Cardiac muscle cell (in vitro differentiated cells and primary cell): Measurements from ENCODE around the gene EXOC1L. TPM values are rescaled to one million over a fixed set of nuclear protein-coding genes. Genes with fewer than 3 reads are reported as not detected.

Experiments used
- DNase-seq, 2 donors: peaks; one replicate each; pipeline versions ENCODE4 v3.0.0 to v3.0.0-alpha.2; 2010 to 2017; ENCODE audit warnings: low read depth in 1 of 2, low spot score in 1 of 2
- H3K27ac ChIP-seq: fragments of 200-600 bp; sonication (generic); 2 replicates; pipeline ENCODE4 v1.5.1; 2016
- H3K27me3 ChIP-seq: fragments of 200-600 bp; sonication (generic); 2 replicates; pipeline ENCODE4 v1.6.0; 2016; ENCODE audit warnings: control low read depth
- H3K36me3 ChIP-seq: fragments of 200-600 bp; sonication (generic); 2 replicates; pipeline ENCODE4 v1.5.1; 2016; ENCODE audit warnings: control low read depth
- H3K4me1 ChIP-seq: fragments of 200-600 bp; sonication (generic); 2 replicates; pipeline ENCODE4 v1.8.1; 2017; ENCODE audit warnings: low read depth, mild to moderate bottlenecking, mixed run types
- H3K4me3 ChIP-seq: fragments of 200-600 bp; sonication (generic); 2 replicates; pipeline ENCODE4 v1.5.1; 2016; ENCODE audit warnings: mild to moderate bottlenecking
- H3K9me3 ChIP-seq: fragments of 200-600 bp; sonication (generic); 2 replicates; pipeline ENCODE4 v1.5.1; 2017; ENCODE audit warnings: low read depth, mild to moderate bottlenecking, control low read depth
- polyA plus RNA-seq: library from polyadenylated mRNA; unstranded; fragments of >200 nt; fragmentation: Nextera tagmentation; extraction: Ambion mirVana; gene quantifications from 2 replicates; pipeline ENCODE4 v1.2.1, GENCODE V29; 2016
- total RNA-seq: library from RNA; depleted of rRNA; stranded (reverse); fragments of >200 nt; gene quantifications from 2 replicates; pipeline ENCODE4 v1.2.3, GENCODE V29; 2016
- TF ChIP-seq, protein P1 (sequence below): IDR thresholded peaks from 2 replicates; pipeline ENCODE4 v1.5.1; 2012; ENCODE audit warnings: low read depth, mild to moderate bottlenecking, low read length

Gene EXOC1L
- total and polyA plus RNA-seq, 2 experiments from 2014 or later, result 0.16 TPM; not detected in 1

DNA sequence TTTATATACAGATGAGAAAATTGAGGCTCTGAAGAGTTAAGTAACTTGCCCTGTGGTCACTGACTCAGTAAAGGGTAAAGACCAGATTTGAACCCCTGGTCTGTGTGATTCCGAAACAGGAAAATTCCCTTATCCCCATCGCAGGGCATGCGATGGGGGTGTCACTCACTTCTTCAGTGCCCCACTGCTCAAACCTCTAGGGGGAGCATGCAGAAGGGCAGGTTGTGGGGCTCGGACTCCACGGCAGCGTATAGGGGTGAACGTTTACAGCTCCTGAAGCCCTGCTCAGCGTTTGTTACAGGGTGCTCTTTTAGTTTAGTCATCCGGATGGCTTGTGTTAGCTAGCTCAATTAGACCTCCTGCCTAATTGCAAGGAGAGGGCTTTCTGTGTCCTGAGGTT is 30.1 kb downstream of the EXOC1L start:
- Histone ChIP-seq H3K4me1 (peaks cover 4% of the 10 kb centered on the region), H3K27me3 (no peaks in the 10 kb centered on the region), H3K9me3 (no peaks in the 10 kb centered on the region), H3K36me3 (no peaks in the 10 kb centered on the region), H3K4me3 (no peak overlapping the region), H3K27ac (no peak overlapping the region)
- no peak for DNase-seq
- TF ChIP-seq, protein P1, sequence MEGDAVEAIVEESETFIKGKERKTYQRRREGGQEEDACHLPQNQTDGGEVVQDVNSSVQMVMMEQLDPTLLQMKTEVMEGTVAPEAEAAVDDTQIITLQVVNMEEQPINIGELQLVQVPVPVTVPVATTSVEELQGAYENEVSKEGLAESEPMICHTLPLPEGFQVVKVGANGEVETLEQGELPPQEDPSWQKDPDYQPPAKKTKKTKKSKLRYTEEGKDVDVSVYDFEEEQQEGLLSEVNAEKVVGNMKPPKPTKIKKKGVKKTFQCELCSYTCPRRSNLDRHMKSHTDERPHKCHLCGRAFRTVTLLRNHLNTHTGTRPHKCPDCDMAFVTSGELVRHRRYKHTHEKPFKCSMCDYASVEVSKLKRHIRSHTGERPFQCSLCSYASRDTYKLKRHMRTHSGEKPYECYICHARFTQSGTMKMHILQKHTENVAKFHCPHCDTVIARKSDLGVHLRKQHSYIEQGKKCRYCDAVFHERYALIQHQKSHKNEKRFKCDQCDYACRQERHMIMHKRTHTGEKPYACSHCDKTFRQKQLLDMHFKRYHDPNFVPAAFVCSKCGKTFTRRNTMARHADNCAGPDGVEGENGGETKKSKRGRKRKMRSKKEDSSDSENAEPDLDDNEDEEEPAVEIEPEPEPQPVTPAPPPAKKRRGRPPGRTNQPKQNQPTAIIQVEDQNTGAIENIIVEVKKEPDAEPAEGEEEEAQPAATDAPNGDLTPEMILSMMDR, result no peak

DNA sequence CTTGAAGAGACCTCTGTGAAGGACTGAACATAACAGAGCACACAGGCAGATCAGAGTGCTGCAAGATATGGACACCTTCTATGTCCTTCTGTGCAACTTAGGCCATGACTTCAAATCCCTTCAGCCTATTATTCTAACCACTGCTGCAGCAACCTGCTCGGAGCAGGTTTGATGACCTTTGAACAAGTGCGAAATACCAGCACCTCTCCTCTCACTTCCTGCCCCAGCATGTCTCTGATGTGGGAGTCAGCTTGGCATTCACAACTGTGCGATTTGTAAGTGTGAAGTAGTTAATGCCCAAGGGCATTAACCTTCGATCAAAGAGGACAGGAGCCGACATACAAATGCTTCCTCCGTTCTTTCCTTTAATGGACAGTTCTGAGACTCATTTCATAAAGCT is 32.3 kb downstream of the EXOC1L start:
- no peak overlapping the region for H3K4me3 ChIP-seq

DNA sequence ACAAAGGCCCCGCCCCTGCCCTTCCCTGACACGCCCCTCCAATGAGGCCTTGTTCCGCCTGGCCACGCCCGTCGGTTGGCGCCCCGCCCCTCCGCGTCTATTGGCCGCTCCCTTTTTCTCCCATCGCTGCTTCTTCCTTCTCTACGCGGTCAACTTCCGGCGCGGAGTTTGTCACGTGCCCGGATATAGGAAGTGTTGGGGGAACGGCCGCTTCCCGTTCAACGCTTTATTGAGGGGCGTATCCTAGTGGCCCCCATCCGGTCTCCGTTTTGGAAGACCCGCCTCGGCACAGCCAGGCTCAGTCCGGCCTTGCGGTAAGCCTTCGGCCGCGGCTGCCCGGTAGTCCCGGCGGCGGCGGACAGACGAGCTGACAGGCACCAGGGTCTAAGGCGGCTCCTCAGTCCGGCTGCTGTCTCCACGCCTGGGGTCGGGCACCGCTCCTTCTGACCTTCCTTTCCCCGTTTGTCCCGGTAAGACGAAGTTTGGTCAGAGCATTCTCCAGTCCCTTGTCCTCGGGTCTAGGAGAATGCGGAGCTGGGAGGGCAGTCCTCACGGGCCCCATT is 34.0 kb downstream of the EXOC1L start, which contains the start of gene EXOC1:
Gene EXOC1, plus strand, starts transcription at position 165 of the 563 bp plus-strand sequence. CDS start 4,676 bp downstream, outside the sequence.
- TF ChIP-seq, protein P1, result no peak
- H3K4me3 ChIP-seq, result peak within 1 kb of the TSS; percentile 54
- peaks cover 8% of the 10 kb centered on the region for H3K4me1 ChIP-seq
- H3K36me3 ChIP-seq, result no peaks in the 10 kb centered on the region
- peak; percentile 97 to 98 for DNase-seq
- no peaks in the 10 kb centered on the region for H3K27me3 ChIP-seq
- H3K9me3 ChIP-seq, result no peaks in the 10 kb centered on the region
- H3K27ac ChIP-seq, result peak within 1 kb of the TSS; percentile 59

More for the DNA sequence above, 32.3 kb downstream of the EXOC1L start:
- H3K27ac ChIP-seq, result no peak overlapping the region
- peaks cover 8% of the 10 kb centered on the region for H3K4me1 ChIP-seq
- no peak for DNase-seq
- no peaks in the 10 kb centered on the region for H3K36me3 ChIP-seq
- no peaks in the 10 kb centered on the region for H3K9me3 ChIP-seq
- TF ChIP-seq, protein P1, result no peak
- no peaks in the 10 kb centered on the region for H3K27me3 ChIP-seq

DNA sequence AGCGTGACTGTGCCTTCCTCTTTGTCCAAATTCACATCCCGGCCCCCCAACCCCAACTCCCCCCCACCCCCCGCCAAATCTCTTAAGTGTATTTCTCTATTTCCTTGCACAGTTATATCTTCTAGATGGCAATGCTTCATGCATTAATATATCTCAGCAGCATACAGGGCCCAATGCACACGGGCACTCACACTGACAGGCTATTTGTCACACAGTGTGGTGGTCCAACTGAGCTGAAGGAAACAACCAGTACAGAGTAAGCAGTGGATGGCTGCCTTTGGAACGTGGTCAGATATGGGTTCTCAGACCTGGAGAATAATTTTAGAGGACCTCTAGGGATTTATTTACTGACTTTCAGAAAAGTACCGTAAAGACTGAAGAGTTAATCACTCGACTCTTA is 34.5 kb downstream of the EXOC1L start:
- H3K4me3 ChIP-seq, result peak overlapping the region; percentile 54
- H3K27me3 ChIP-seq, result no peaks in the 10 kb centered on the region
- H3K4me1 ChIP-seq, result peaks cover 8% of the 10 kb centered on the region
- no peaks in the 10 kb centered on the region for H3K9me3 ChIP-seq
- H3K27ac ChIP-seq, result peak overlapping the region; percentile 59
- TF ChIP-seq, protein P1, result no peak
- no peaks in the 10 kb centered on the region for H3K36me3 ChIP-seq
- peak; percentile 4 to 21 for DNase-seq

DNA sequence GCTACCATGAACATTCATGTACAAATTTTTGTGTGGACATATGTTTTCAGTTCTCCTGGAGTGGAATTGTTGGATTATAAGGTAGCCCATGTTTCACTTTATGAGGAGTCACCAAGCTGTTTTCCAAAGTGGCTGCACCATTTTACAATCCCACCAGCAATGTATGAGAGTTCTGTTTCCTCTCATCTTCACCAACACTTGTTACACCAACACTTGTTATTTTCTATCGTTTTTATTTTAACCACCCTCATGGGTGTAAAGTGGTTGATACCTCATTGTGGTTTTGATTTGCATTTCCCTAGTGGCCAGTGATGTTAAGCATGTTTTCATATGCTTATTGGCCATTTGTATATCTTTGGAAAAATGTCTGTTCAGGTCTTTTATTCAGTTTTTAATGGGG is 38.0 kb downstream of the EXOC1L start:
- Histone ChIP-seq H3K4me1 (peaks cover 8% of the 10 kb centered on the region), H3K4me3 (no peak overlapping the region), H3K27me3 (no peaks in the 10 kb centered on the region), H3K36me3 (peaks cover 10% of the 10 kb centered on the region), H3K27ac (no peak overlapping the region), H3K9me3 (no peaks in the 10 kb centered on the region)
- DNase-seq, result no peak
- TF ChIP-seq, protein P1, result no peak
